ENCODE results near the gene CFH. TPM values are rescaled to one million over a fixed set of nuclear protein-coding genes. Genes with fewer than 3 reads are reported as not detected.

Gene CFH
- polyA plus RNA-seq, 1 of the 3 experiments (the other 2 are of a cell fraction) = 2.9 TPM

DNA sequence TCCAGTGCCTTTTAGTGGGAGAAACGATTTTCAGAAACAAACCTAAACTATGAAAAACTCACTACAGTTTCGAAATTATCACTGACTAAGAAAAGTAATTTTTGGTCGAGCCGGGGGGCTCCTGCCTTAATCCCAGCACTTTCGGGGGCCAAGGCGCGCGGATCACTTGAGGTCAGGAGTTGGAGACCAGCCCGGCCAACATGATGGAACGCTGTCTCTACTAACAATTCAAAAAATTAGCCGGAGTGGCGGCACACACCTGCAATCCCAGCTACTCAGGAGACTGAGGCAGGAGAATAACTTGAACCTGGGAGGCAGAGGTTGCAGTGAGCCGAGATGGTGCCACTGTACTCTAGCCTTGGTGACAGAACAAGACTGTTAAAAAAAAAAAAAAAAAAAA is 125.8 kb downstream of the CFH start:
- H3K9me2 ChIP-seq = no peaks in the 10 kb centered on the region
- H3K4me3 ChIP-seq (ENCODE audit: low read depth in 2 of 2, low read length in 1 of 2) = no peak overlapping the region
- no peaks in the 10 kb centered on the region for H4K20me1 ChIP-seq (ENCODE audit: insufficient read depth)
- H3K9me3 ChIP-seq = no peaks in the 10 kb centered on the region
- no peaks in the 10 kb centered on the region for H3K36me3 ChIP-seq (replicated peaks in 1 of 2; ENCODE audit: control insufficient read depth in 1 of 2, insufficient read depth in 2 of 2, low read length in 1 of 2)
- DNase-seq = no peak
- no peaks in the 10 kb centered on the region for H3K27me3 ChIP-seq (ENCODE audit: insufficient read depth)
- no peak overlapping the region for H2AFZ ChIP-seq (ENCODE audit: low read depth)
- POLR2A ChIA-PET = no interaction called here
- H3K79me2 ChIP-seq (ENCODE audit: insufficient read depth) = no peaks in the 10 kb centered on the region
- H3K27ac ChIP-seq (ENCODE audit: low read depth in 2 of 2, low read length in 1 of 2) = no peak overlapping the region
- no peaks in the 10 kb centered on the region for H3F3A ChIP-seq (replicated peaks; ENCODE audit: insufficient read depth)
- no peak for TF ChIP-seq RAD21 (IDR thresholded peaks at IDR 0.05; ENCODE audit: low read length)
- no peak for TF ChIP-seq RFX5 (IDR thresholded peaks at IDR 0.05; ENCODE audit: low read length)
- TF ChIP-seq MXI1 (IDR thresholded peaks at IDR 0.05; ENCODE audit: low read depth, low read length) = no peak
- TF ChIP-seq FOSL2 (IDR thresholded peaks at IDR 0.05; ENCODE audit: borderline replicate concordance, low read depth) = no peak
- TF ChIP-seq YY1 (IDR thresholded peaks at IDR 0.05; ENCODE audit: low read depth) = no peak
- TF ChIP-seq EP300 (IDR thresholded peaks at IDR 0.05; ENCODE audit: borderline replicate concordance in 1 of 2, low read depth in 1 of 2, low read length in 1 of 2) = no peak
- TF ChIP-seq CHD2 (IDR thresholded peaks at IDR 0.05; ENCODE audit: low read length, partially characterized antibody) = no peak
- TF ChIP-seq, protein P1, sequence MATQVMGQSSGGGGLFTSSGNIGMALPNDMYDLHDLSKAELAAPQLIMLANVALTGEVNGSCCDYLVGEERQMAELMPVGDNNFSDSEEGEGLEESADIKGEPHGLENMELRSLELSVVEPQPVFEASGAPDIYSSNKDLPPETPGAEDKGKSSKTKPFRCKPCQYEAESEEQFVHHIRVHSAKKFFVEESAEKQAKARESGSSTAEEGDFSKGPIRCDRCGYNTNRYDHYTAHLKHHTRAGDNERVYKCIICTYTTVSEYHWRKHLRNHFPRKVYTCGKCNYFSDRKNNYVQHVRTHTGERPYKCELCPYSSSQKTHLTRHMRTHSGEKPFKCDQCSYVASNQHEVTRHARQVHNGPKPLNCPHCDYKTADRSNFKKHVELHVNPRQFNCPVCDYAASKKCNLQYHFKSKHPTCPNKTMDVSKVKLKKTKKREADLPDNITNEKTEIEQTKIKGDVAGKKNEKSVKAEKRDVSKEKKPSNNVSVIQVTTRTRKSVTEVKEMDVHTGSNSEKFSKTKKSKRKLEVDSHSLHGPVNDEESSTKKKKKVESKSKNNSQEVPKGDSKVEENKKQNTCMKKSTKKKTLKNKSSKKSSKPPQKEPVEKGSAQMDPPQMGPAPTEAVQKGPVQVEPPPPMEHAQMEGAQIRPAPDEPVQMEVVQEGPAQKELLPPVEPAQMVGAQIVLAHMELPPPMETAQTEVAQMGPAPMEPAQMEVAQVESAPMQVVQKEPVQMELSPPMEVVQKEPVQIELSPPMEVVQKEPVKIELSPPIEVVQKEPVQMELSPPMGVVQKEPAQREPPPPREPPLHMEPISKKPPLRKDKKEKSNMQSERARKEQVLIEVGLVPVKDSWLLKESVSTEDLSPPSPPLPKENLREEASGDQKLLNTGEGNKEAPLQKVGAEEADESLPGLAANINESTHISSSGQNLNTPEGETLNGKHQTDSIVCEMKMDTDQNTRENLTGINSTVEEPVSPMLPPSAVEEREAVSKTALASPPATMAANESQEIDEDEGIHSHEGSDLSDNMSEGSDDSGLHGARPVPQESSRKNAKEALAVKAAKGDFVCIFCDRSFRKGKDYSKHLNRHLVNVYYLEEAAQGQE (IDR thresholded peaks at IDR 0.05; ENCODE audit: low read depth, low read length) = no peak
- 61% methylated on average over 10 of the region's 13 CpGs for WGBS (ENCODE audit: low lambda C conversion rate)
- no peak overlapping the region for H3K9ac ChIP-seq
- CTCF ChIA-PET = no interaction called here
- H3K4me2 ChIP-seq = no peak overlapping the region
- H3K4me1 ChIP-seq (ENCODE audit: control insufficient read depth in 1 of 2, insufficient read depth in 2 of 2, low read depth in 1 of 2, low read length in 1 of 2) = no peaks in the 10 kb centered on the region

DNA sequence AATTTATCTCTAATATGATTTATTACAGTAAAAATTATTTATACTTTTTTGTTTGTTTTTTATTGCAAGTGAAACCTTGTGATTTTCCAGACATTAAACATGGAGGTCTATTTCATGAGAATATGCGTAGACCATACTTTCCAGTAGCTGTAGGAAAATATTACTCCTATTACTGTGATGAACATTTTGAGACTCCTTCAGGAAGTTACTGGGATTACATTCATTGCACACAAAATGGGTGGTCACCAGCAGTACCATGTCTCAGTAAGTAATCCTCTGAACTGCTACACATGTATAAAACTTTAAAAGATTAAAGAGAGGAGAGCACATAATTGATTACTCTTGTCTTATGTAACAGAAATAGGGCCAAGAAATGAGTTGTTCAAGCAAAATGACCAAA is 127.2 kb downstream of the CFH start:
- no peaks in the 10 kb centered on the region for H3K79me2 ChIP-seq (ENCODE audit: insufficient read depth)
- no peak overlapping the region for H3K27ac ChIP-seq (ENCODE audit: low read depth in 2 of 2, low read length in 1 of 2)
- no peak overlapping the region for H3K4me2 ChIP-seq
- no peak overlapping the region for H3K4me3 ChIP-seq (ENCODE audit: low read depth in 2 of 2, low read length in 1 of 2)
- no peaks in the 10 kb centered on the region for H3K36me3 ChIP-seq (replicated peaks in 1 of 2; ENCODE audit: control insufficient read depth in 1 of 2, insufficient read depth in 2 of 2, low read length in 1 of 2)
- H3F3A ChIP-seq (replicated peaks; ENCODE audit: insufficient read depth) = no peaks in the 10 kb centered on the region
- no peaks in the 10 kb centered on the region for H3K9me2 ChIP-seq
- no peaks in the 10 kb centered on the region for H3K4me1 ChIP-seq (ENCODE audit: control insufficient read depth in 1 of 2, insufficient read depth in 2 of 2, low read depth in 1 of 2, low read length in 1 of 2)
- WGBS (ENCODE audit: low lambda C conversion rate) = 100% methylated on average over 1 of the region's 1 CpG
- H3K9ac ChIP-seq = no peak overlapping the region
- TF ChIP-seq USF1 (IDR thresholded peaks at IDR 0.05; ENCODE audit: borderline replicate concordance, low read depth) (no peak), FOSL2 (IDR thresholded peaks at IDR 0.05; ENCODE audit: borderline replicate concordance, low read depth) (no peak), MAX (IDR thresholded peaks at IDR 0.05; ENCODE audit: low read depth) (no peak), FOXJ3 (CRISPR knock-in tag; IDR thresholded peaks at IDR 0.05) (no peak), ZBTB33 (IDR thresholded peaks at IDR 0.05; ENCODE audit: borderline replicate concordance, low read depth) (no peak), NFIC (IDR thresholded peaks at IDR 0.05; ENCODE audit: borderline replicate concordance) (no peak), EP300 (IDR thresholded peaks at IDR 0.05; ENCODE audit: borderline replicate concordance in 1 of 2, low read depth in 1 of 2, low read length in 1 of 2) (no peak), RXRA (IDR thresholded peaks at IDR 0.05; ENCODE audit: borderline replicate concordance, low read depth) (no peak), MXI1 (IDR thresholded peaks at IDR 0.05; ENCODE audit: low read depth, low read length) (no peak), EZH2phosphoT487 (IDR thresholded peaks at IDR 0.05; ENCODE audit: borderline replicate concordance, low read depth) (no peak), FOXM1 (IDR thresholded peaks at IDR 0.05; ENCODE audit: low read depth) (no peak), MEF2A (IDR thresholded peaks at IDR 0.05; ENCODE audit: borderline replicate concordance, low read depth) (no peak), YY1 (IDR thresholded peaks at IDR 0.05; ENCODE audit: low read depth) (no peak)
- TF ChIP-seq, protein P2, sequence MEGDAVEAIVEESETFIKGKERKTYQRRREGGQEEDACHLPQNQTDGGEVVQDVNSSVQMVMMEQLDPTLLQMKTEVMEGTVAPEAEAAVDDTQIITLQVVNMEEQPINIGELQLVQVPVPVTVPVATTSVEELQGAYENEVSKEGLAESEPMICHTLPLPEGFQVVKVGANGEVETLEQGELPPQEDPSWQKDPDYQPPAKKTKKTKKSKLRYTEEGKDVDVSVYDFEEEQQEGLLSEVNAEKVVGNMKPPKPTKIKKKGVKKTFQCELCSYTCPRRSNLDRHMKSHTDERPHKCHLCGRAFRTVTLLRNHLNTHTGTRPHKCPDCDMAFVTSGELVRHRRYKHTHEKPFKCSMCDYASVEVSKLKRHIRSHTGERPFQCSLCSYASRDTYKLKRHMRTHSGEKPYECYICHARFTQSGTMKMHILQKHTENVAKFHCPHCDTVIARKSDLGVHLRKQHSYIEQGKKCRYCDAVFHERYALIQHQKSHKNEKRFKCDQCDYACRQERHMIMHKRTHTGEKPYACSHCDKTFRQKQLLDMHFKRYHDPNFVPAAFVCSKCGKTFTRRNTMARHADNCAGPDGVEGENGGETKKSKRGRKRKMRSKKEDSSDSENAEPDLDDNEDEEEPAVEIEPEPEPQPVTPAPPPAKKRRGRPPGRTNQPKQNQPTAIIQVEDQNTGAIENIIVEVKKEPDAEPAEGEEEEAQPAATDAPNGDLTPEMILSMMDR (IDR thresholded peaks at IDR 0.05) = no peak
- CTCF ChIA-PET = no interaction called here
- POLR2A ChIA-PET = no interaction called here
- no peaks in the 10 kb centered on the region for H4K20me1 ChIP-seq (ENCODE audit: insufficient read depth)
- H3K9me3 ChIP-seq = no peaks in the 10 kb centered on the region
- H3K27me3 ChIP-seq (ENCODE audit: insufficient read depth) = no peaks in the 10 kb centered on the region
- no peak overlapping the region for H2AFZ ChIP-seq (ENCODE audit: low read depth)
- no peak for DNase-seq
